ENCODE measurements around the gene CUBN. TPM values are rescaled to one million over a fixed set of nuclear protein-coding genes. Genes with fewer than 3 reads are reported as not detected.

CUBN gene
- total RNA-seq, 1 experiment from 2014 or later = not detected

- Histone ChIP-seq H3K4me2 (ENCODE audit: low read depth, low read length, poor library complexity, severe bottlenecking) (no peak overlapping the region), H3K4me3 (ENCODE audit: low read length) (no peak overlapping the region), H3K27me3 (ENCODE audit: low read length) (no peaks in the 10 kb centered on the region), H3K9ac (ENCODE audit: low read length) (no peak overlapping the region), H3K79me2 (ENCODE audit: low read length) (no peaks in the 10 kb centered on the region), H2AFZ (ENCODE audit: low read length) (no peak overlapping the region), H3K4me1 (ENCODE audit: low read length) (no peaks in the 10 kb centered on the region), H3K27ac (ENCODE audit: low read length) (no peak overlapping the region), H4K20me1 (ENCODE audit: insufficient read depth, low read depth, low read length) (no peaks in the 10 kb centered on the region), H3K9me2 (replicated peaks; ENCODE audit: insufficient read depth, low read length) (no peaks in the 10 kb centered on the region), H3K36me3 (ENCODE audit: insufficient read depth, low read length) (no peaks in the 10 kb centered on the region), H3K9me3 (ENCODE audit: low read length) (peaks cover 4% of the 10 kb centered on the region; the same call in 1 of the 2 replicates)
- no peak for DNase-seq
Measured at GRCh38 chr10:17003151-17003550, 126.5 kb downstream of the CUBN start.

GRCh38 chr10:17001961-17002749, 127.5 kb downstream of the CUBN start:
- Histone ChIP-seq H3K4me2 (ENCODE audit: low read depth, low read length, poor library complexity, severe bottlenecking) (no peak overlapping the region), H3K4me1 (ENCODE audit: low read length) (no peaks in the 10 kb centered on the region), H3K9me2 (replicated peaks; ENCODE audit: insufficient read depth, low read length) (no peaks in the 10 kb centered on the region), H3K27me3 (ENCODE audit: low read length) (0 out of 2 replicates have a peak, but pooled peaks cover 3% of the 10 kb centered on the region), H2AFZ (ENCODE audit: low read length) (no peak overlapping the region), H3K9me3 (ENCODE audit: low read length) (peaks cover 4% of the 10 kb centered on the region; the same call in 1 of the 2 replicates), H3K79me2 (ENCODE audit: low read length) (no peaks in the 10 kb centered on the region), H3K36me3 (ENCODE audit: insufficient read depth, low read length) (no peaks in the 10 kb centered on the region), H4K20me1 (ENCODE audit: insufficient read depth, low read depth, low read length) (no peaks in the 10 kb centered on the region), H3K9ac (ENCODE audit: low read length) (no peak overlapping the region), H3K27ac (ENCODE audit: low read length) (no peak overlapping the region), H3K4me3 (ENCODE audit: low read length) (no peak overlapping the region)
- DNase-seq = no peak

GRCh38 chr10:17001297-17001744, 128.3 kb downstream of the CUBN start:
- H3K4me1 ChIP-seq (ENCODE audit: low read length) = no peaks in the 10 kb centered on the region
- H3K4me3 ChIP-seq (ENCODE audit: low read length) = no peak overlapping the region
- DNase-seq = no peak
- no peak overlapping the region for H2AFZ ChIP-seq (ENCODE audit: low read length)
- no peak overlapping the region for H3K9ac ChIP-seq (ENCODE audit: low read length)
- H3K27me3 ChIP-seq (ENCODE audit: low read length) = 0 out of 2 replicates have a peak, but pooled peaks cover 3% of the 10 kb centered on the region
- H3K9me3 ChIP-seq (ENCODE audit: low read length) = peaks cover 4% of the 10 kb centered on the region; the same call in 1 of the 2 replicates
- H4K20me1 ChIP-seq (ENCODE audit: insufficient read depth, low read depth, low read length) = no peaks in the 10 kb centered on the region
- no peak overlapping the region for H3K27ac ChIP-seq (ENCODE audit: low read length)
- H3K79me2 ChIP-seq (ENCODE audit: low read length) = no peaks in the 10 kb centered on the region
- no peaks in the 10 kb centered on the region for H3K36me3 ChIP-seq (ENCODE audit: insufficient read depth, low read length)
- no peak overlapping the region for H3K4me2 ChIP-seq (ENCODE audit: low read depth, low read length, poor library complexity, severe bottlenecking)
- H3K9me2 ChIP-seq (replicated peaks; ENCODE audit: insufficient read depth, low read length) = no peaks in the 10 kb centered on the region

GRCh38 chr10:16999665-17000451, 129.8 kb downstream of the CUBN start:
- Histone ChIP-seq H3K4me2 (ENCODE audit: low read depth, low read length, poor library complexity, severe bottlenecking) (no peak overlapping the region), H3K9me2 (replicated peaks; ENCODE audit: insufficient read depth, low read length) (no peaks in the 10 kb centered on the region), H3K4me1 (ENCODE audit: low read length) (no peaks in the 10 kb centered on the region), H2AFZ (ENCODE audit: low read length) (no peak overlapping the region), H3K27ac (ENCODE audit: low read length) (no peak overlapping the region), H3K9ac (ENCODE audit: low read length) (no peak overlapping the region), H3K4me3 (ENCODE audit: low read length) (no peak overlapping the region), H3K36me3 (ENCODE audit: insufficient read depth, low read length) (no peaks in the 10 kb centered on the region), H3K27me3 (ENCODE audit: low read length) (0 out of 2 replicates have a peak, but pooled peaks cover 3% of the 10 kb centered on the region), H3K79me2 (ENCODE audit: low read length) (no peaks in the 10 kb centered on the region), H3K9me3 (ENCODE audit: low read length) (peaks cover 4% of the 10 kb centered on the region; the same call in 1 of the 2 replicates), H4K20me1 (ENCODE audit: insufficient read depth, low read depth, low read length) (no peaks in the 10 kb centered on the region)
- no peak for DNase-seq

- Histone ChIP-seq H3K4me1 (ENCODE audit: low read length) (no peaks in the 10 kb centered on the region), H3K4me3 (ENCODE audit: low read length) (no peak overlapping the region), H3K9me3 (ENCODE audit: low read length) (peaks cover 3% of the 10 kb centered on the region; the same call in 1 of the 2 replicates), H3K36me3 (ENCODE audit: insufficient read depth, low read length) (no peaks in the 10 kb centered on the region), H3K79me2 (ENCODE audit: low read length) (no peaks in the 10 kb centered on the region), H3K27ac (ENCODE audit: low read length) (no peak overlapping the region), H3K4me2 (ENCODE audit: low read depth, low read length, poor library complexity, severe bottlenecking) (no peak overlapping the region), H3K9ac (ENCODE audit: low read length) (no peak overlapping the region), H2AFZ (ENCODE audit: low read length) (no peak overlapping the region), H3K9me2 (replicated peaks; ENCODE audit: insufficient read depth, low read length) (no peaks in the 10 kb centered on the region), H4K20me1 (ENCODE audit: insufficient read depth, low read depth, low read length) (no peaks in the 10 kb centered on the region), H3K27me3 (ENCODE audit: low read length) (0 out of 2 replicates have a peak, but pooled peaks cover 3% of the 10 kb centered on the region)
- DNase-seq = no peak
Measured at GRCh38 chr10:16996530-16996964, 133.1 kb downstream of the CUBN start.

GRCh38 chr10:16995867-16996529, 133.6 kb downstream of the CUBN start:
- Histone ChIP-seq H3K79me2 (ENCODE audit: low read length) (no peaks in the 10 kb centered on the region), H3K4me3 (ENCODE audit: low read length) (no peak overlapping the region), H3K9me2 (replicated peaks; ENCODE audit: insufficient read depth, low read length) (no peaks in the 10 kb centered on the region), H2AFZ (ENCODE audit: low read length) (no peak overlapping the region), H3K27me3 (ENCODE audit: low read length) (0 out of 2 replicates have a peak, but pooled peaks cover 3% of the 10 kb centered on the region), H3K9me3 (ENCODE audit: low read length) (no peaks in the 10 kb centered on the region), H3K27ac (ENCODE audit: low read length) (no peak overlapping the region), H3K4me1 (ENCODE audit: low read length) (no peaks in the 10 kb centered on the region), H3K9ac (ENCODE audit: low read length) (no peak overlapping the region), H4K20me1 (ENCODE audit: insufficient read depth, low read depth, low read length) (no peaks in the 10 kb centered on the region), H3K4me2 (ENCODE audit: low read depth, low read length, poor library complexity, severe bottlenecking) (no peak overlapping the region), H3K36me3 (ENCODE audit: insufficient read depth, low read length) (no peaks in the 10 kb centered on the region)
- no peak for DNase-seq

- no peaks in the 10 kb centered on the region for H3K4me1 ChIP-seq (ENCODE audit: low read length)
- H3K4me2 ChIP-seq (ENCODE audit: low read depth, low read length, poor library complexity, severe bottlenecking) = no peak overlapping the region
- no peak overlapping the region for H3K9ac ChIP-seq (ENCODE audit: low read length)
- no peak overlapping the region for H3K4me3 ChIP-seq (ENCODE audit: low read length)
- H2AFZ ChIP-seq (ENCODE audit: low read length) = no peak overlapping the region
- no peaks in the 10 kb centered on the region for H3K9me3 ChIP-seq (ENCODE audit: low read length)
- no peaks in the 10 kb centered on the region for H4K20me1 ChIP-seq (ENCODE audit: insufficient read depth, low read depth, low read length)
- no peaks in the 10 kb centered on the region for H3K79me2 ChIP-seq (ENCODE audit: low read length)
- 0 out of 2 replicates have a peak, but pooled peaks cover 3% of the 10 kb centered on the region for H3K27me3 ChIP-seq (ENCODE audit: low read length)
- no peaks in the 10 kb centered on the region for H3K36me3 ChIP-seq (ENCODE audit: insufficient read depth, low read length)
- H3K9me2 ChIP-seq (replicated peaks; ENCODE audit: insufficient read depth, low read length) = no peaks in the 10 kb centered on the region
- DNase-seq = no peak
- no peak overlapping the region for H3K27ac ChIP-seq (ENCODE audit: low read length)
Measured at GRCh38 chr10:16993186-16993585, 136.4 kb downstream of the CUBN start.
